ENCODE data around the gene GEN1.

GEN1 gene

DNA sequence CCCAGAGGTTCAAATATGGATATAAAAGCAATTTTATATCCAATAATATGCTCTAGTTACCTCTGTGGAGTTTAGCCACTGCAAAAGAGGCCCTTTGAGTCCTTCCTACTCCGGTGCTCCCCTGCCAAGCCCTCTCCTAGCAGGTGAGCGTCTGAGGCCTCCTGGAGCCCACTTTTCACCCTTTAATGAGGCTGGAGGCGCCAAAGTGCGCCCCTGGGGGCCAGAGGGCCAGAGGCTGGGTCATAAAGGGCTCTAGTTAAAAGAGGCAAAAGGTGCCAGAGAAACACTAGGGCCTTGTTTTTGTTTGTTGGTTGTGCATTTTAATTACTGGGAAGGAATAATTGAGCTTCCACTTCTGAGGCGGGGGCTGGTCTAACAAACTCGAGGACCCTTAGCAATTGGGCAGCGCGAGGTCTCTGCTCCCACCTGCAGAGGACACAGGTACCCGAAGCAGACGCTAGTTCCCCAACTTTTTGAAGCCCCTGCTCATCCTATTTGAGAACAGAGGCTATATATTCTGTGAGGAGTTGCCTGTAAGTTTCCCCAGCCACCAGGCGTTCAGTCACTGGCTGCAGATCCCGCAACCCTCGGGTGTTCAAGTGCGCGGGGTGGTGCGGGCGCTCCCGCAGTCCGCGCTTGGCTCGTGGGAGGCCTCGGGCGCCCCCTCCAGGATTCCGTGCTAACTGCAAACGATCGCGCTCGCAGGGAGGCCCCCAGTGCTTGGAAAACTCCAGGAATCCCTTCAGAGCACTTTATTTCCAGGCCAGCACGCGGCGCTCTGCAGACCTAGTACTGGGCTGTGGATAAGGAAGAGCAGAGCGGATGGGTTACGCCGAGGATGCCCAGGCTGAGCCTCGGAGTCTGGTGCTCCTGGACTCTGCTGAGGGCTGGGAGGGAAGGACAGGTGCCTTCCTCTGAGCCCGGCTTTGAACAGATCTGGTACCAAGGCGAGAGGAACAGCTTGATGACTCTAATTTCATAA is 76.4 kb downstream of the GEN1 start:
- DNase-seq: no peak

DNA sequence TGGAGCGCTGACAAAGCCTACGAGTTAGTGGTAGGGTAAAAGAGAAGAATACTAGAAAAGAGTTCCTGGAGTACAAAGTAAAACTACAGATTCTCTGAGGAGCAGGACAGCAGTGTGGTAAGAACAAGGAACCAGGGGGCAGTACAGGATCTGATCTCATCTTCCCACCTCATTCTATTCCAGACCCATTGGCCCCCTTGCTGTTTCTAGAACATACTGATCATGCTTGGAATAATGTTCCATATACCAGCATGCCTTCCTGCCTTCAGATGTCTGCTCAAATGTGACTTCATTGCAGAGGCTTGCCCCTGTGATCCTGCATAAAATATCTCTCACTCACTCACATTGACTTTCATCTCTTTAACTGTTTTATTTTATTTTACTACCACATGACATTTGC is 81.6 kb downstream of the GEN1 start:
- DNase-seq: no peak
